AG09319 (cell line): ENCODE results near the gene UCMA.

Experiments
- DNase-seq: peaks from one replicate; pipeline ENCODE4 v3.0.0-alpha.2; 2010; ENCODE audit warnings: low read depth; ENCODE audit errors: extremely low read depth
- CTCF ChIP-seq: IDR thresholded peaks from 2 replicates; pipeline ENCODE4 v1.5.1; 2011; ENCODE audit warnings: low read depth, mild to moderate bottlenecking, inconsistent platforms, low read length, moderate library complexity

Gene UCMA

GRCh38 chr10:13222151-13222550, 12.0 kb downstream of the UCMA start:
- no peak for DNase-seq
- TF ChIP-seq CTCF, result no peak

- TF ChIP-seq CTCF, result no peak
- DNase-seq, result no peak
Observed at GRCh38 chr10:13221572-13221971, 12.6 kb downstream of the UCMA start.

DNA sequence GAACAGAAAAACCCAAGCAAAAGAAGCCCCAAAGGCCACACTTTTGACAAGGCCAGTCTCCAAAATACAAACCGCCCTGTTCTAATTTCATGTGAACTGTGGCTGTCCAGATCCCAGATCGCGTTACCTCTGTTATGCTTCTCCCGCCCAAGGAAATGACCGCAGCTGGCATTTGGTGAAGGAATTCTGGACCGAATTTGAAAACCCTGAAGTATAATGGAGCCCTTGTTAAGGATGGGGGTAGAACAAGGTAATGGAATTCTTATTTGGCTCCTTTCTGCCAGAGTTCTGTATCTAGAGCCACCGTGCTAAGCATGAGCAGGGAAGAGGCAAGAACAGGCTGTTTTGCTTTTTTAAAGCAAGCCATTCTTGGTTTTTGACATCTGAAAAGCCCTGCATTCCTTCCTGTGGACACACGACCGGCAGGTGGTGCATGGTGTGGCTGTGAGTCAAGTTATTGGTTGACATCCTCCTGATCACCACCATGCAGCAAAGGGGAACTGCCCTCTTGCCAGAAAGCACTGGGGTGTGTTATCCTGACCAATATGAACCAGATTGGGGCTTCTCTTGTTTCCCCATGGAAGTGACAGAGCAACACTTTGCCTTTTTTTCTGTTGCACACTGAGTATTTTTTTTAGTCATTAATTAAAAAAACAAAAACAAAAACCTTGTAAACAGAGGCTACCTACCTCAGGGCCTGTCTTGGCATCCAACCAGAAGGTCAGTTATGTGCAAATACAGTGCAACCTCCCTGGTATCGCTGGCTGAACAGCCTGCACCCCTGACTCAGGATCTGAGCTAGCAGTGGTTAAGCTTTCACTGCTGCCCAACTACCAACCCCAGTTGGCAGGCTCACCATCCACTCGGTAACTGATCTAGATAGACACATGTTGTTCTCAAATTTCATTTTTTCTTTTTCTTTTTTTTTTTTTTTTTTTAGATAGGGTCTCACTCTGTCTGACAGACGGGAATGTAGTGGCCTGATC, 14.2 kb downstream of the UCMA start:
- no peak; the same call in 1 of the 2 replicates for TF ChIP-seq CTCF
- DNase-seq, result no peak

DNA sequence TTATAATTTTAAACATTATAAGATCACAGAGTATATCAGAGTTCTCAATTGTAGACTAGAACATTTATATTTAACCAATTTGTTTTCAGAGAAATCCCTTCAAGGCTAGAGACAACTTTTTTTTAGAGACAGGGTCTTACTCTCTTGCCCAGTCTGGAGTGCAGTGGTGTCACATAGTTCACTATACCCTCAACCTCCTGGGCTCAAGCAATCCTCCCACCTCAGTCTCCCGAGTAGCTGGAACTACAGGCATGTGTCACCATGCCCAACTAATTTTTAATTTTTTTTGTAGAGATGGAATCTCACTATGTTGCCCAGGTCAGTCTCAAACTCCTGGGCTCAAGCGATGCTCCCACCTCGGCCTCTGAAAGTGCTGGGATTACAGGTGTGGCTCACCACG, 15.3 kb downstream of the UCMA start:
- no peak for DNase-seq
- TF ChIP-seq CTCF, result no peak

GRCh38 chr10:13213163-13213562, 21.0 kb downstream of the UCMA start:
- no peak for DNase-seq
- no peak for TF ChIP-seq CTCF

- peak; percentile 24 for DNase-seq
- TF ChIP-seq CTCF, result peak; percentile 60
Observed at GRCh38 chr10:13206546-13207443, 27.4 kb downstream of the UCMA start.
